ENCODE data around the gene SUCLG2.

DNA sequence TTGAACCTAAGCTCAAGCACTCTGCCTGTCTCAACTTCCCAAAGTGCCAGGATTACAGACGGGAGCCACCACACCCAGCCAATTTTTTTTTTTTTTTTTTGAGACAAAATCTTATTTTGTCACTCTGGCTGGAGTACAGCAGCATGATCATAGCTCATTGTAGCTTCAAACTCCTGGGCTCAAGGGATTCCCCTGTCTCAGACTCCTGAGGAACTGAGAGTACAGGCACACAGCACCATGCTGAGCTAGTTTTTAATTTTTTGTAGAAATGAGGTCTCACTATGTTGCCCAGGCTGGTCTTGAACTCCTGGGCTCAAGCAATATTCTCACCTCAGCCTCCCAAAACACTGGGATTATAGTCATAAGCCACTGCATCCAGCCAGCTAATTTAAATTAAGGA lies 36.8 kb upstream of the SUCLG2 start:
- TF ChIP-seq EZH2phosphoT487 (IDR thresholded peaks at IDR 0.05; ENCODE audit: borderline replicate concordance, low read depth, low read length), result no peak
- TF ChIP-seq, protein P1, sequence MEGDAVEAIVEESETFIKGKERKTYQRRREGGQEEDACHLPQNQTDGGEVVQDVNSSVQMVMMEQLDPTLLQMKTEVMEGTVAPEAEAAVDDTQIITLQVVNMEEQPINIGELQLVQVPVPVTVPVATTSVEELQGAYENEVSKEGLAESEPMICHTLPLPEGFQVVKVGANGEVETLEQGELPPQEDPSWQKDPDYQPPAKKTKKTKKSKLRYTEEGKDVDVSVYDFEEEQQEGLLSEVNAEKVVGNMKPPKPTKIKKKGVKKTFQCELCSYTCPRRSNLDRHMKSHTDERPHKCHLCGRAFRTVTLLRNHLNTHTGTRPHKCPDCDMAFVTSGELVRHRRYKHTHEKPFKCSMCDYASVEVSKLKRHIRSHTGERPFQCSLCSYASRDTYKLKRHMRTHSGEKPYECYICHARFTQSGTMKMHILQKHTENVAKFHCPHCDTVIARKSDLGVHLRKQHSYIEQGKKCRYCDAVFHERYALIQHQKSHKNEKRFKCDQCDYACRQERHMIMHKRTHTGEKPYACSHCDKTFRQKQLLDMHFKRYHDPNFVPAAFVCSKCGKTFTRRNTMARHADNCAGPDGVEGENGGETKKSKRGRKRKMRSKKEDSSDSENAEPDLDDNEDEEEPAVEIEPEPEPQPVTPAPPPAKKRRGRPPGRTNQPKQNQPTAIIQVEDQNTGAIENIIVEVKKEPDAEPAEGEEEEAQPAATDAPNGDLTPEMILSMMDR (conservative IDR thresholded peaks at IDR 0.05; ENCODE audit: low read length), result no peak

Data from OCI-LY7 (cell line).